AG09319 (cell line): ENCODE results near the gene HAGH.

Experiments used
- DNase-seq: peaks from one replicate; pipeline ENCODE4 v3.0.0-alpha.2; 2010; ENCODE audit warnings: low read depth; ENCODE audit errors: extremely low read depth
- TF ChIP-seq, protein P1 (sequence below): IDR thresholded peaks from 2 replicates; pipeline ENCODE4 v1.5.1; 2011; ENCODE audit warnings: low read depth, mild to moderate bottlenecking, inconsistent platforms, low read length, moderate library complexity

Gene HAGH

DNA sequence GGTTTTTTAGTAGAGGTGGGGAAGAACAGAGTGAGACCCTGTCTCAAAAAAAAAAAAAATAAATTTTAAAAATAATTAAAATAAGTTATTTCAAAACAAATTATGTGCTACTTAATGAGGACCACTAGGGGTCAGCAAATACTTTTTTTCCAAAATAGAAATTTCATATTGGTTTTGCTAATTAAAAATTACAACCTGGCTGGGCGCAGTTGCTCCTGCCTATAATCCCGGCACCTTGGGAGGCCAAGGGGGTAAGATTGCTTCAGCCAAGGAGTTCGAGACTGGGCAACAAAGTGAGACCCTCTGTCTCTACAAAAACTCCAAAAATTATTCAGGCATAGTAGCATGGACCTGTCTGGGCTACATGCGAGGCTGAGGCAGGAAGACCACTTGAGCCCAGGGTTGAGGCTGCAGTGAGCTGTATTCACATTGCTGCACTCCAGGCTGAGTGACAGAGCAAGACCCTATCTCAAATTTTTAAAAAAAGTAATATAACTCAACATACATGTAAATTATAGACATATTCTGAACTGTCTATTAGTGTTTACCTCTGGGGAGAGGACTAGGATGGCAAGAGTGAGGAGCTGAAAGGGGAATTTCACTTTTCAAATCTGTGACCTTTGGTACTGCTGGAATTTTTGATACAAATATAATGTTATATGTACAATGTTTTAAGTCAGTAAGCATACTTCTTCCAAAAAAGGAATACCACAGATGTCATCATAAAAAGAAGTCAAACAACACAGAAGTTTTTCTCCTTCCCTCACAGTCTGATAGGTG, 37.2 kb upstream of the HAGH start:
- TF ChIP-seq, protein P1, sequence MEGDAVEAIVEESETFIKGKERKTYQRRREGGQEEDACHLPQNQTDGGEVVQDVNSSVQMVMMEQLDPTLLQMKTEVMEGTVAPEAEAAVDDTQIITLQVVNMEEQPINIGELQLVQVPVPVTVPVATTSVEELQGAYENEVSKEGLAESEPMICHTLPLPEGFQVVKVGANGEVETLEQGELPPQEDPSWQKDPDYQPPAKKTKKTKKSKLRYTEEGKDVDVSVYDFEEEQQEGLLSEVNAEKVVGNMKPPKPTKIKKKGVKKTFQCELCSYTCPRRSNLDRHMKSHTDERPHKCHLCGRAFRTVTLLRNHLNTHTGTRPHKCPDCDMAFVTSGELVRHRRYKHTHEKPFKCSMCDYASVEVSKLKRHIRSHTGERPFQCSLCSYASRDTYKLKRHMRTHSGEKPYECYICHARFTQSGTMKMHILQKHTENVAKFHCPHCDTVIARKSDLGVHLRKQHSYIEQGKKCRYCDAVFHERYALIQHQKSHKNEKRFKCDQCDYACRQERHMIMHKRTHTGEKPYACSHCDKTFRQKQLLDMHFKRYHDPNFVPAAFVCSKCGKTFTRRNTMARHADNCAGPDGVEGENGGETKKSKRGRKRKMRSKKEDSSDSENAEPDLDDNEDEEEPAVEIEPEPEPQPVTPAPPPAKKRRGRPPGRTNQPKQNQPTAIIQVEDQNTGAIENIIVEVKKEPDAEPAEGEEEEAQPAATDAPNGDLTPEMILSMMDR: peak; percentile 46
- peak; percentile 7 for DNase-seq

DNA sequence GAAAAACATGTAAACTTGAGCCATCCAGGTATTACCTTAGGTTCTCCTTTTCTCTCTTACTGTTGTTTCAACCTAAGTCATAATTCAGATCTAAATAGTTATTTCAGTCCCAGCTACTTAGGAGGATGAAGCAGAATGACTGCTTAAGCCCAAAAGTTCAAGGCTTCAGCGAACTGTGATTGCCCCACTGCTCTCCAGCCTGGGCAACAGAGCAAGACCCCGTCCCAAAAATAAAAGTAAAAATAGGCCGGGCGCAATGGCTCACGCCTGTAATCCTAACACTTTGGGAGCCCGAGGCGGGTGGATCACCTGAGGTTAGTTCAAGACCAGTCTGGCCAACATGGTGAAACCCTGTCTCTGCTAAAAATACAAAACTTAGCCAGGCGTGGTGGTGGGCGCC, 35.8 kb upstream of the HAGH start:
- DNase-seq: no peak
- TF ChIP-seq, protein P1: no peak

- DNase-seq: no peak
- TF ChIP-seq, protein P1: no peak
These were observed 35.1 kb upstream of the HAGH start for GRCh38 chr16:1861730-1862129.

- TF ChIP-seq, protein P1: no peak
- DNase-seq: no peak
These were observed 33.0 kb upstream of the HAGH start for GRCh38 chr16:1859650-1860049.

GRCh38 chr16:1858189-1858865, 31.7 kb upstream of the HAGH start:
- TF ChIP-seq, protein P1: no peak
- DNase-seq: no peak

GRCh38 chr16:1857433-1858097, 30.9 kb upstream of the HAGH start:
- DNase-seq: no peak

More at GRCh38 chr16:1857433-1858097, 30.9 kb upstream of the HAGH start:
- TF ChIP-seq, protein P1: no peak
